PC-9 (cell line): Measurements from ENCODE around the gene DOCK3. TPM values are rescaled to one million over a fixed set of nuclear protein-coding genes. Genes with fewer than 3 reads are reported as not detected.

Experiments used
- BruUV-seq: library from RNA; stranded (reverse); fragments of 400-500 nt; replicated peaks from 2 replicates; lab custom pipeline; 2021; lab: Mats Ljungman, UMichigan
- CTCF ChIA-PET: fragments of 300-600 bp; sonication (Branson Sonifier 250); formaldehyde crosslinking; loops from one replicate; lab custom pipeline; 2022; ENCODE audit warnings: antibody characterized with exemption; lab: Charles Lee
- POLR2A ChIA-PET: fragments of 300-600 bp; sonication (Branson Sonifier 250); formaldehyde crosslinking; loops from one replicate; lab custom pipeline; 2022; ENCODE audit warnings: antibody characterized with exemption; ENCODE audit not compliant: unreplicated experiment; lab: Charles Lee
- DNase-seq, 2 experiments: peaks; one replicate each; pipeline versions ENCODE4 v3.0.0 to v3.0.0-alpha.2; 2015 to 2022; ENCODE audit warnings: mixed read lengths in 1 of 2
- H2AFZ ChIP-seq: fragments of 200-600 bp; sonication (generic); 2 replicates; pipeline ENCODE4 v1.8.1; 2017; ENCODE audit warnings: antibody characterized with exemption
- H3F3A ChIP-seq: fragments of 200-600 bp; sonication (generic); 2 replicates; pipeline ENCODE4 v1.8.1; 2017; ENCODE audit warnings: antibody characterized with exemption, mild to moderate bottlenecking, low read depth; ENCODE audit not compliant: insufficient read depth
- H3K27ac ChIP-seq: fragments of 200-600 bp; sonication (generic); 2 replicates; pipeline ENCODE4 v1.6.1; 2016; ENCODE audit warnings: mixed run types
- H3K27me3 ChIP-seq: fragments of 200-600 bp; sonication (generic); 2 replicates; pipeline ENCODE4 v1.6.1; 2016; ENCODE audit warnings: low read depth, mixed run types; ENCODE audit not compliant: insufficient read depth
- H3K36me3 ChIP-seq: fragments of 200-600 bp; sonication (generic); 2 replicates; pipeline ENCODE4 v1.6.1; 2016; ENCODE audit warnings: low read depth, mixed run types
- H3K4me1 ChIP-seq: fragments of 200-600 bp; sonication (generic); replicated peaks from 2 replicates; pipeline ENCODE4 v1.6.1; 2016; ENCODE audit warnings: mixed run types; ENCODE audit not compliant: insufficient read depth
- H3K4me2 ChIP-seq: fragments of 200-600 bp; sonication (generic); 2 replicates; pipeline ENCODE4 v1.6.1; 2017; ENCODE audit warnings: mixed run types
- H3K4me3 ChIP-seq: fragments of 200-600 bp; sonication (generic); 2 replicates; pipeline ENCODE4 v1.6.1; 2016; ENCODE audit warnings: mixed run types
- H3K79me2 ChIP-seq: fragments of 200-600 bp; sonication (generic); 2 replicates; pipeline ENCODE4 v1.6.1; 2017; ENCODE audit warnings: low read depth, mixed run types
- H3K9me2 ChIP-seq: fragments of 200-600 bp; sonication (generic); 2 replicates; pipeline ENCODE4 v1.8.1; 2017; ENCODE audit warnings: mild to moderate bottlenecking; ENCODE audit not compliant: insufficient read depth
- H3K9me3 ChIP-seq: fragments of 200-600 bp; sonication (generic); 2 replicates; pipeline ENCODE4 v1.8.1; 2016; ENCODE audit warnings: low read depth; ENCODE audit not compliant: insufficient read depth
- H4K20me1 ChIP-seq: fragments of 200-600 bp; sonication (generic); 2 replicates; pipeline ENCODE4 v1.8.1; 2017; ENCODE audit not compliant: insufficient read depth
- EZH2 ChIP-seq: fragments of 200-600 bp; sonication (generic); IDR thresholded peaks from 2 replicates; pipeline ENCODE4 v1.8.0; 2017; ENCODE audit warnings: antibody characterized with exemption, low read depth
- intact Hi-C: fragments of 100-400 bp; cut with micrococcal nuclease; formaldehyde crosslinking; loops from one replicate; pipeline ENCODE4 v1.10.0; 2022; ENCODE audit not compliant: unreplicated experiment
- total RNA-seq: library from RNA; stranded (reverse); gene quantifications from 2 replicates; pipeline ENCODE4 v1.2.3, GENCODE V29; 2021
- TF ChIP-seq, protein P1 (sequence below): fragments of 200-600 bp; sonication (generic); conservative IDR thresholded peaks from 2 replicates; pipeline ENCODE4 v1.6.1; 2017; ENCODE audit warnings: mixed run types, antibody characterized with exemption, mild to moderate bottlenecking, moderate library complexity

DOCK3 gene
- total RNA-seq, 1 experiment from 2014 or later: 16.9 TPM

DNA sequence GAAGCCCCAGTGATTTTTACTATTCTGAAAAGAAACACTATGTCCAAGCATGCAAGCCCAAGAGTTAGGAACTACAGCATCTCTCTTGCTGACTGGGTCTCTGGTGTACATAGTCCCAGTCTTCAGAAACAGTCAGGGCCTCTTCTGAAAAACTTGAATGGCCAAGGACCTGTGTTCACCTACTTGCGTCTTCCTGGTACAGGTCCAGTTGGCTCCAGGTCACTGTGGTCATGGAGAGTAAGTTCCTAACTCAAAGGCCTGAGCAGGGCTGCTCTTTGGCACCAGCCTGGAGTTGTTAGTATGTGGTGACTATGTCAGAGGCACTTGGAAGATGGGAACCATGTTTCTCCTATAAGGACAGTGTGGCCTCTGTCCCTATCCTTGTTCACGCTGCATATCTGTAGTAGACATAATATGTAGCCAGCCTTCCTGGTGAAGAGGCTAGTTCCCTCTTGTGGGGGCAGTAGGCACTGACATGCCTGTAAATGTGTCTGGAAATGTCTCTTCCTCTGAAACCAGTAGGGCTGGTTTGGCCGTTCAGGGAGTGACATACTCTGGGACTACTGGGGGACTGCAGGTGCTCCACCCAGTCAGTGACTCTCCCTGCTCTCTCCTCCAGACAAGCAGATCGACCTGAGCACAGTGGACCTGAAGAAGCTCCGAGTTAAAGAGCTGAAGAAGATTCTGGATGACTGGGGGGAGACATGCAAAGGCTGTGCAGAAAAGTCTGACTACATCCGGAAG, 713.7 kb downstream of the DOCK3 start:
- TF ChIP-seq EZH2: no peak
- TF ChIP-seq, protein P1, sequence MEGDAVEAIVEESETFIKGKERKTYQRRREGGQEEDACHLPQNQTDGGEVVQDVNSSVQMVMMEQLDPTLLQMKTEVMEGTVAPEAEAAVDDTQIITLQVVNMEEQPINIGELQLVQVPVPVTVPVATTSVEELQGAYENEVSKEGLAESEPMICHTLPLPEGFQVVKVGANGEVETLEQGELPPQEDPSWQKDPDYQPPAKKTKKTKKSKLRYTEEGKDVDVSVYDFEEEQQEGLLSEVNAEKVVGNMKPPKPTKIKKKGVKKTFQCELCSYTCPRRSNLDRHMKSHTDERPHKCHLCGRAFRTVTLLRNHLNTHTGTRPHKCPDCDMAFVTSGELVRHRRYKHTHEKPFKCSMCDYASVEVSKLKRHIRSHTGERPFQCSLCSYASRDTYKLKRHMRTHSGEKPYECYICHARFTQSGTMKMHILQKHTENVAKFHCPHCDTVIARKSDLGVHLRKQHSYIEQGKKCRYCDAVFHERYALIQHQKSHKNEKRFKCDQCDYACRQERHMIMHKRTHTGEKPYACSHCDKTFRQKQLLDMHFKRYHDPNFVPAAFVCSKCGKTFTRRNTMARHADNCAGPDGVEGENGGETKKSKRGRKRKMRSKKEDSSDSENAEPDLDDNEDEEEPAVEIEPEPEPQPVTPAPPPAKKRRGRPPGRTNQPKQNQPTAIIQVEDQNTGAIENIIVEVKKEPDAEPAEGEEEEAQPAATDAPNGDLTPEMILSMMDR: peak; percentile 63
- Histone ChIP-seq H4K20me1 (no peaks in the 10 kb centered on the region; the same call in none of the 2 replicates), H3K79me2 (peaks cover 64% of the 10 kb centered on the region), H3K27me3 (no peaks in the 10 kb centered on the region), H3K27ac (peak overlapping the region; percentile 16; the same call in 1 of the 2 replicates), H3K36me3 (peaks cover 37% of the 10 kb centered on the region), H3K4me1 (peaks cover 55% of the 10 kb centered on the region), H3K4me3 (no peak overlapping the region; the same call in 1 of the 2 replicates), H3K9me3 (no peaks in the 10 kb centered on the region), H3K4me2 (peak overlapping the region; percentile 95), H3K9me2 (no peaks in the 10 kb centered on the region), H3F3A (peaks cover 42% of the 10 kb centered on the region), H2AFZ (no peak overlapping the region)
- CTCF ChIA-PET: interaction anchor here (0.5 to 0.7 kb wide), 6 partner anchors 16 to 1986 kb away, joined by 3 to 9 read pairs (median 4); partner anchors contain the start of gene DCAF1
- POLR2A ChIA-PET: interaction anchor here (0.5 to 1.2 kb wide), 3 partner anchors 44 to 573 kb away, joined by 3 to 12 read pairs (median 8); no protein-coding TSS in a partner anchor
- BruUV-seq: no TSS peak
- intact Hi-C loops: loop anchor here (1.0 to 5.0 kb wide), 5 partner anchors 416 to 1031 kb away; partner anchors contain the start of gene TMEM115
- peak; percentile 83 to 90 for DNase-seq

DNA sequence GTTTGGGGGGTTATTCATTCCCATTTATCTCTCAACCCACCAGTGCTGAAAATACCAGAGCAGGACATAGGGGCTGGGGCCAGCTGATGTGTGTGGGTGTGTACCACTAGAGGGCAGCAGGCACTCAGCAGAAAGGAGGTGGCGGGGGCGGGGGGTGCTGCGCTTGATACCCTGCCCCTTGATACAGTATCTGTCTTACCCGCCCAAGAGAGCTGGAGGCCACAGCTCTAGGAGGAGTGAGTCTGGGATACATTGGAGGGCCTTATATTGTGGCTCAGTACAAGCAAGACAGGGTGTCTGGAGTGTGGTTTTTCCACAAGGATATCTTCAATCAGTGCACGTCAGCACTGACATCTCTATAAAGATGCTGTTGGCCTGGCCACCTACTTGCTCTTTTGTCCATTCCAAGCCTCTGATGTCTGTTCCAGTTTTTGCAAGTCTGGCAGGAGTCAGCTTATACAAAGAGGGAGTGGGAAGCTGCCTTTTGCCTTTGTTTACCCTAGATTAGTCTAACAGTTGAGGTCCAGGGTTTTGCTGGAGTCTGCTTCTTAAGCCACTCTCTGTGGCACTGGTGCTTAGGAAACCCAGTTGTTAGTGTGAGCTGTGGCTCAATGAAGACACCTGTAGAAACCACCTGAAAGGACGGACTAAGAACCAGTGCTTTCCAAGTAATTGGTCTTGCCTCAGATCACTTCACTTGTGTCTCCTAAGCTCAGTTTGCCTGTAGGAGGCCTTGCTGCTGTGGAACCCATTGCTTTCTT, 714.9 kb downstream of the DOCK3 start:
- H3K27me3 ChIP-seq: no peaks in the 10 kb centered on the region
- intact Hi-C loops: loop anchor here (5.0 kb wide), 4 partner anchors 417 to 1032 kb away; partner anchors contain the start of gene TMEM115
- TF ChIP-seq, protein P1: peak; percentile 64
- no peak for TF ChIP-seq EZH2
- ChIA-PET POLR2A (interaction anchor here (0.5 to 1.2 kb wide), 2 partner anchors 45 to 283 kb away, joined by 3 to 8 read pairs; no protein-coding TSS in a partner anchor), CTCF (interaction anchor here (0.6 to 0.7 kb wide), 6 partner anchors 17 to 1985 kb away, joined by 3 to 9 read pairs (median 4); partner anchors contain the start of gene DCAF1)
- H2AFZ ChIP-seq: no peak overlapping the region
- peaks cover 64% of the 10 kb centered on the region for H3K79me2 ChIP-seq
- H3F3A ChIP-seq: peaks cover 52% of the 10 kb centered on the region
- H3K27ac ChIP-seq: no peak overlapping the region
- no peaks in the 10 kb centered on the region for H3K9me2 ChIP-seq
- peaks cover 44% of the 10 kb centered on the region for H3K36me3 ChIP-seq
- BruUV-seq: no TSS peak
- H3K9me3 ChIP-seq: no peaks in the 10 kb centered on the region
- H3K4me1 ChIP-seq: peaks cover 50% of the 10 kb centered on the region
- peak in 1 of 2 experiments; percentile 12 for DNase-seq
- H3K4me3 ChIP-seq: no peak overlapping the region
- peaks cover 11% of the 10 kb centered on the region for H4K20me1 ChIP-seq
- peak overlapping the region; percentile 95 for H3K4me2 ChIP-seq
